DMS79 treated with DMSO at 0.1 percent for 48 hours (cell line): ENCODE results near the gene RFX6.

ENCODE experiments used
- DNase-seq: peaks from one replicate; lab custom pipeline; 2025; lab: John Stamatoyannopoulos, UW

The RFX6 gene

GRCh38 chr6:116971959-116972358 is 94.9 kb downstream of the RFX6 start:
- peak; percentile 30 for DNase-seq

- DNase-seq: no peak
Measured at GRCh38 chr6:116973976-116974375, 96.9 kb downstream of the RFX6 start.

- no peak for DNase-seq
Measured at GRCh38 chr6:116974526-116975316, 97.7 kb downstream of the RFX6 start.

- DNase-seq: no peak
Measured at GRCh38 chr6:116975600-116975999, 98.6 kb downstream of the RFX6 start.

- DNase-seq: no peak
Measured at GRCh38 chr6:116979560-116979959, 102.5 kb downstream of the RFX6 start.
